T-helper 1 cell treated with Interleukin-12 subunit alpha and Interleukin-12 subunit beta and Interleukin-4 antibody, amounts not matched to agents 30 ng/mL and 1 ng/mL, for 36 hours (primary cell): ENCODE results near the gene KLHL40. TPM values are rescaled to one million over a fixed set of nuclear protein-coding genes. Genes with fewer than 3 reads are reported as not detected.

Source experiments
- intact Hi-C: fragments of 100-400 bp; cut with micrococcal nuclease; formaldehyde crosslinking; loops from one replicate; pipeline ENCODE4 v1.15.1; 2024
- total RNA-seq: library from RNA; stranded (reverse); gene quantifications from 2 replicates; pipeline ENCODE4 v1.2.3, GENCODE V29; 2022

The KLHL40 gene
- total RNA-seq = not detected in 2 replicates

- intact Hi-C loops = no loop called here
Measured at GRCh38 chr3:42685363-42685881, at the start of gene KLHL40. Gene KLHL40 (plus strand): TSS chr3:42685537. CDS start chr3:42685619, 82 bp downstream.

GRCh38 chr3:42637001-42637400, 48.3 kb upstream of the KLHL40 start:
- intact Hi-C loops = no loop called here

GRCh38 chr3:42638339-42638842, 46.9 kb upstream of the KLHL40 start:
- intact Hi-C loops = loop anchor here (1.0 to 2.0 kb wide), 13 partner anchors 16 to 676 kb away; partner anchors contain the start of genes CCDC13, HIGD1A, NKTR and SNRK

- intact Hi-C loops = loop anchor here (2.0 kb wide), 1 partner anchor 648 kb away; the partner anchor contains the start of gene SNRK
Measured at GRCh38 chr3:42639192-42639591, 46.1 kb upstream of the KLHL40 start.

GRCh38 chr3:42640129-42640528, 45.2 kb upstream of the KLHL40 start:
- intact Hi-C loops = no loop called here

GRCh38 chr3:42640771-42641370, 44.5 kb upstream of the KLHL40 start:
- intact Hi-C loops = no loop called here

- intact Hi-C loops = no loop called here
Measured at GRCh38 chr3:42647821-42648459, 37.4 kb upstream of the KLHL40 start.

- intact Hi-C loops = no loop called here
Measured at GRCh38 chr3:42649006-42649405, 36.3 kb upstream of the KLHL40 start.

- intact Hi-C loops = no loop called here
Measured at GRCh38 chr3:42649783-42650182, 35.6 kb upstream of the KLHL40 start.

GRCh38 chr3:42651248-42652091, 33.9 kb upstream of the KLHL40 start:
- intact Hi-C loops = no loop called here

GRCh38 chr3:42652251-42652610, 33.1 kb upstream of the KLHL40 start:
- intact Hi-C loops = no loop called here

- intact Hi-C loops = no loop called here
Measured at GRCh38 chr3:42652611-42653302, 32.6 kb upstream of the KLHL40 start.

- intact Hi-C loops = no loop called here
Measured at GRCh38 chr3:42653303-42653559, 32.1 kb upstream of the KLHL40 start.

- intact Hi-C loops = loop anchor here (1.0 kb wide), 1 partner anchor 15 kb away; no protein-coding TSS in a partner anchor
Measured at GRCh38 chr3:42653560-42654330, 31.6 kb upstream of the KLHL40 start, which contains the start of gene ZBTB47. Gene ZBTB47 (plus strand): TSS chr3:42653697. CDS start chr3:42658356, 4,659 bp downstream.

- intact Hi-C loops = loop anchor here (1.0 kb wide), 1 partner anchor 16 kb away; no protein-coding TSS in a partner anchor
Measured at GRCh38 chr3:42654331-42655201, 30.8 kb upstream of the KLHL40 start.

- intact Hi-C loops = no loop called here
Measured at GRCh38 chr3:42655331-42655888, 29.9 kb upstream of the KLHL40 start.

- intact Hi-C loops = no loop called here
Measured at GRCh38 chr3:42655980-42656679, 29.2 kb upstream of the KLHL40 start.
